HepG2 (cell line): Measurements from ENCODE around the gene SLC16A13. TPM values are rescaled to one million over a fixed set of nuclear protein-coding genes. Genes with fewer than 3 reads are reported as not detected.
A peak's percentile ranks its signal among the peaks of the same experiment; 100 is the strongest.
"Not testable (repeated sequence)": the region's sequence is repeated elsewhere in the genome, so short reads cannot be mapped to it uniquely, and the experiment has no call there.

Experiments used
- ARID4A ChIP-seq: sonication (generic); formaldehyde crosslinking; IDR thresholded peaks from 2 replicates; pipeline ENCODE4 v1.5.0; 2020; ENCODE audit warnings: mild to moderate bottlenecking, missing genetic modification reagents, borderline replicate concordance
- EP300 ChIP-seq, 3 experiments: sonication (generic) in 1 of 3; formaldehyde crosslinking in 1 of 3; IDR thresholded peaks; 2 replicates each; pipeline versions ENCODE4 v1.5.1 to v1.6.1; 2011 to 2020; ENCODE audit warnings: low read depth in 2 of 3, low read length in 2 of 3, borderline replicate concordance in 1 of 3, improper control_type of control experiment in 1 of 3, mild to moderate bottlenecking in 1 of 3, missing genetic modification reagents in 1 of 3, moderate library complexity in 1 of 3
- FOXA1 ChIP-seq, 2 experiments: fragments of 450-650 bp in 1 of 2; sonication (generic) in 1 of 2; formaldehyde crosslinking in 1 of 2; IDR thresholded peaks; 2 replicates each; pipeline versions ENCODE4 v1.4.0 to v1.6.1; 2016 to 2020; ENCODE audit warnings: missing genetic modification reagents in 1 of 2
- FOXP4 ChIP-seq: sonication (generic); formaldehyde crosslinking; IDR thresholded peaks from 2 replicates; pipeline ENCODE4 v1.4.0; 2020; ENCODE audit warnings: missing genetic modification reagents
- HNF4A ChIP-seq: sonication (generic); formaldehyde crosslinking; IDR thresholded peaks from 2 replicates; pipeline ENCODE4 v1.4.0; 2020; ENCODE audit warnings: missing genetic modification reagents
- PITX1 ChIP-seq: sonication (generic); formaldehyde crosslinking; IDR thresholded peaks from 2 replicates; pipeline ENCODE4 v1.5.1; 2020; ENCODE audit warnings: mild to moderate bottlenecking, missing genetic modification reagents
- RCOR2 ChIP-seq: IDR thresholded peaks from 2 replicates; pipeline ENCODE4 v1.6.1; 2016; ENCODE audit warnings: missing biosample characterization, missing genetic modification reagents
- SP5 ChIP-seq: IDR thresholded peaks from 2 replicates; pipeline ENCODE4 v1.6.1; 2016; ENCODE audit warnings: low read depth, borderline replicate concordance
- TCF7 ChIP-seq: sonication (generic); IDR thresholded peaks from 2 replicates; pipeline ENCODE4 v1.6.1; 2016; ENCODE audit warnings: antibody characterized with exemption, low read depth
- TFDP1 ChIP-seq: IDR thresholded peaks from 2 replicates; pipeline ENCODE4 v1.6.1; 2016; ENCODE audit warnings: missing compliant biosample characterization, missing genetic modification reagents, borderline replicate concordance
- ZNF292 ChIP-seq: sonication (generic); formaldehyde crosslinking; IDR thresholded peaks from 2 replicates; pipeline ENCODE4 v1.8.1; 2022; ENCODE audit warnings: mild to moderate bottlenecking, low read depth, missing genetic modification reagents, borderline replicate concordance
- polyA plus RNA-seq, 8 experiments: library from polyadenylated mRNA; depleted of rRNA in 3 of 8; stranded (reverse) in 7 of 8; unstranded in 1 of 8; fragments of >200 nt; fragmentation: Illumina TruSeq in 4 of 8; extraction: Trizol in 4 of 8; gene quantifications; 2 replicates each; pipeline versions ENCODE4 v1.2.1 to v1.2.3, GENCODE V29; 2011 to 2016; ENCODE audit warnings: low read depth in 4 of 8, missing spikeins in 1 of 8, mixed read lengths in 1 of 8; ENCODE audit not compliant: insufficient read depth in 1 of 8
- total RNA-seq, 5 experiments: library from RNA; depleted of rRNA; stranded (reverse); fragments of >200 nt; fragmentation: Illumina TruSeq; extraction: Trizol; gene quantifications; 2 replicates each; pipeline ENCODE4 v1.2.3, GENCODE V29; 2016; ENCODE audit warnings: low read depth in 1 of 5
- TF ChIP-seq, protein P1 (sequence below): sonication (generic); formaldehyde crosslinking; IDR thresholded peaks from 2 replicates; pipeline ENCODE4 v1.4.0; 2020; ENCODE audit warnings: missing genetic modification reagents
- TF ChIP-seq, protein P2 (sequence below): sonication (generic); formaldehyde crosslinking; IDR thresholded peaks from 2 replicates; pipeline ENCODE4 v1.4.0; 2020; ENCODE audit warnings: missing genetic modification reagents
- TF ChIP-seq, protein P3 (sequence below): sonication (generic); formaldehyde crosslinking; IDR thresholded peaks from 2 replicates; pipeline ENCODE4 v1.4.0; 2020; ENCODE audit warnings: mild to moderate bottlenecking, missing genetic modification reagents

SLC16A13 gene
- total and polyA plus RNA-seq, 2 of the 13 experiments (the other 11 are each of a cell fraction or from before 2014, with no cell fraction given) = 2.2 to 3.0 TPM

DNA sequence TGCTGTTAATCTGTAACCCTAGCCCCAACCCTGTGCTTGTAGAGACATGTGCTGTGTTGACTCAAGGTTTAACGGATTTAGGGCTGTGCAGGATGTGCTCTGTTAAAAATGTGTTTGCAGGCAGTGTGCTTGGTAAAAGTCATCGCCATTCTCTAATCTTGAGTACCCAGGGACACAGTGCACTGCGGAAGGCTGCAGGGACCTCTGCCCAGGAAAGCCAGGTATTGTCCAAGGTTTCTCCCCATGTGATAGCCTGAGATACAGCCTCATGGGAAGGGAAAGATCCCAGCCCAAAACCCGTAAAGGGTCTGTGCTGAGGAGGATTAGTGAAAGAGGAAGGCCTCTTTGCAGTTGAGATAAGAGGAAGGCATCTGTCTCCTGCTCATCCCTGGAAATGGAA is 52.6 kb downstream of the SLC16A13 start (continued):
- TF ChIP-seq, protein P1, sequence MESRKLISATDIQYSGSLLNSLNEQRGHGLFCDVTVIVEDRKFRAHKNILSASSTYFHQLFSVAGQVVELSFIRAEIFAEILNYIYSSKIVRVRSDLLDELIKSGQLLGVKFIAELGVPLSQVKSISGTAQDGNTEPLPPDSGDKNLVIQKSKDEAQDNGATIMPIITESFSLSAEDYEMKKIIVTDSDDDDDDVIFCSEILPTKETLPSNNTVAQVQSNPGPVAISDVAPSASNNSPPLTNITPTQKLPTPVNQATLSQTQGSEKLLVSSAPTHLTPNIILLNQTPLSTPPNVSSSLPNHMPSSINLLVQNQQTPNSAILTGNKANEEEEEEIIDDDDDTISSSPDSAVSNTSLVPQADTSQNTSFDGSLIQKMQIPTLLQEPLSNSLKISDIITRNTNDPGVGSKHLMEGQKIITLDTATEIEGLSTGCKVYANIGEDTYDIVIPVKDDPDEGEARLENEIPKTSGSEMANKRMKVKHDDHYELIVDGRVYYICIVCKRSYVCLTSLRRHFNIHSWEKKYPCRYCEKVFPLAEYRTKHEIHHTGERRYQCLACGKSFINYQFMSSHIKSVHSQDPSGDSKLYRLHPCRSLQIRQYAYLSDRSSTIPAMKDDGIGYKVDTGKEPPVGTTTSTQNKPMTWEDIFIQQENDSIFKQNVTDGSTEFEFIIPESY (CRISPR knock-in tag) = peak; percentile 12; the same call in 1 of the 2 replicates
- TF ChIP-seq TFDP1 (CRISPR knock-in tag) (0 out of 2 replicates have a peak, but pooled peaks have one; percentile 49), PITX1 (CRISPR knock-in tag) (peak; percentile 100), RCOR2 (CRISPR knock-in tag) (peak; percentile 26; the same call in 1 of the 2 replicates), HNF4A (CRISPR knock-in tag) (peak; percentile 61; the same call in 1 of the 2 replicates), FOXA1 (CRISPR knock-in tag; IDR thresholded peaks at IDR 0.05) (peak; percentile 95), SP5 (peak; percentile 34; the same call in 1 of the 2 replicates), ZNF292 (CRISPR knock-in tag) (peak; percentile 62; the same call in 1 of the 2 replicates), EP300 (IDR thresholded peaks at IDR 0.05; ENCODE audit: low read depth in 2 of 2, low read length in 2 of 2) (peak in 1 of 2 experiments; percentile 57; a peak in 1 of 4 replicates), EP300 (CRISPR knock-in tag; IDR thresholded peaks at IDR 0.05; ENCODE audit: borderline replicate concordance) (peak; percentile 35; the same call in 1 of the 2 replicates), FOXP4 (CRISPR knock-in tag) (peak; percentile 79; the same call in 1 of the 2 replicates), ARID4A (peak; percentile 61; the same call in 1 of the 2 replicates), TCF7 (peak; percentile 40; the same call in 1 of the 2 replicates)
- TF ChIP-seq, protein P2, sequence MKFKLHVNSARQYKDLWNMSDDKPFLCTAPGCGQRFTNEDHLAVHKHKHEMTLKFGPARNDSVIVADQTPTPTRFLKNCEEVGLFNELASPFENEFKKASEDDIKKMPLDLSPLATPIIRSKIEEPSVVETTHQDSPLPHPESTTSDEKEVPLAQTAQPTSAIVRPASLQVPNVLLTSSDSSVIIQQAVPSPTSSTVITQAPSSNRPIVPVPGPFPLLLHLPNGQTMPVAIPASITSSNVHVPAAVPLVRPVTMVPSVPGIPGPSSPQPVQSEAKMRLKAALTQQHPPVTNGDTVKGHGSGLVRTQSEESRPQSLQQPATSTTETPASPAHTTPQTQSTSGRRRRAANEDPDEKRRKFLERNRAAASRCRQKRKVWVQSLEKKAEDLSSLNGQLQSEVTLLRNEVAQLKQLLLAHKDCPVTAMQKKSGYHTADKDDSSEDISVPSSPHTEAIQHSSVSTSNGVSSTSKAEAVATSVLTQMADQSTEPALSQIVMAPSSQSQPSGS = peak; percentile 39; the same call in 1 of the 2 replicates
- not testable (repeated sequence) for TF ChIP-seq FOXA1 (IDR thresholded peaks at IDR 0.05)
- TF ChIP-seq, protein P3, sequence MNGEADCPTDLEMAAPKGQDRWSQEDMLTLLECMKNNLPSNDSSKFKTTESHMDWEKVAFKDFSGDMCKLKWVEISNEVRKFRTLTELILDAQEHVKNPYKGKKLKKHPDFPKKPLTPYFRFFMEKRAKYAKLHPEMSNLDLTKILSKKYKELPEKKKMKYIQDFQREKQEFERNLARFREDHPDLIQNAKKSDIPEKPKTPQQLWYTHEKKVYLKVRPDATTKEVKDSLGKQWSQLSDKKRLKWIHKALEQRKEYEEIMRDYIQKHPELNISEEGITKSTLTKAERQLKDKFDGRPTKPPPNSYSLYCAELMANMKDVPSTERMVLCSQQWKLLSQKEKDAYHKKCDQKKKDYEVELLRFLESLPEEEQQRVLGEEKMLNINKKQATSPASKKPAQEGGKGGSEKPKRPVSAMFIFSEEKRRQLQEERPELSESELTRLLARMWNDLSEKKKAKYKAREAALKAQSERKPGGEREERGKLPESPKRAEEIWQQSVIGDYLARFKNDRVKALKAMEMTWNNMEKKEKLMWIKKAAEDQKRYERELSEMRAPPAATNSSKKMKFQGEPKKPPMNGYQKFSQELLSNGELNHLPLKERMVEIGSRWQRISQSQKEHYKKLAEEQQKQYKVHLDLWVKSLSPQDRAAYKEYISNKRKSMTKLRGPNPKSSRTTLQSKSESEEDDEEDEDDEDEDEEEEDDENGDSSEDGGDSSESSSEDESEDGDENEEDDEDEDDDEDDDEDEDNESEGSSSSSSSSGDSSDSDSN (CRISPR knock-in tag) = peak; percentile 49; the same call in 1 of the 2 replicates
